SK-N-MC (cell line): ENCODE results near the gene GAL.

Experiments used
- FOXP2 ChIP-seq: optimal IDR thresholded peaks from 2 replicates; pipeline ENCODE3; 2011; ENCODE audit warnings: mild to moderate bottlenecking, moderate library complexity; ENCODE audit not compliant: insufficient read depth; ENCODE audit errors: extremely low read length, control extremely low read depth
- POLR2AphosphoS5 ChIP-seq: IDR thresholded peaks from 2 replicates; pipeline ENCODE4 v1.6.1; 2012; ENCODE audit warnings: mild to moderate bottlenecking, low read depth, low read length, borderline replicate concordance

DNA sequence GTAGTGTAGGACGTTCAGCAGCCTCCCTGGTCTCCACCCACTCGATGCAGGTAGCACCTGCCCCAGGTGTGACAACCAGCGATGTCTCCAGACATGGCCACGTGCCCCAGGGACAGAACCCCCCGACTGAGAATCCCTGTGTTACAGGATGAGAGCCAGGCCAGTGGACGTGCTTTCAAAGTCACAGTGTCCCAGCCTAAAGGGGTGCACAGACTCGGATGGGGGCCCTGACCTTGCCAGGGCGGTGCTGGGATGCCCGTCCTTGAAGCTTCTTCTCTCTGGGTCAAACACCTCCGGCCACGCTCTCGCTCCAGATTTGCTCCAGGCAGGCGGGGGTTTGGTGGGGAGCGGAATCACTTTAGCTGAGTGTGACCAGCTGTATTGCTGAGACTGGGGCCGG is 23.3 kb upstream of the GAL start:
- no peak for TF ChIP-seq POLR2AphosphoS5
- no peak for TF ChIP-seq FOXP2
